Activated CD8-positive, alpha-beta memory T cell treated with anti-CD3 and anti-CD28 coated beads for 4 hours (primary cell): ENCODE results near the gene GMEB2.
"Not testable (repeated sequence)": the region's sequence is repeated elsewhere in the genome, so short reads cannot be mapped to it uniquely, and the experiment has no call there.

Experiments used
- DNase-seq, 2 donors: peaks; one replicate each; pipeline ENCODE4 v3.0.0-alpha.2; 2020; ENCODE audit warnings: low read depth in 2 of 2

GMEB2 gene

DNA sequence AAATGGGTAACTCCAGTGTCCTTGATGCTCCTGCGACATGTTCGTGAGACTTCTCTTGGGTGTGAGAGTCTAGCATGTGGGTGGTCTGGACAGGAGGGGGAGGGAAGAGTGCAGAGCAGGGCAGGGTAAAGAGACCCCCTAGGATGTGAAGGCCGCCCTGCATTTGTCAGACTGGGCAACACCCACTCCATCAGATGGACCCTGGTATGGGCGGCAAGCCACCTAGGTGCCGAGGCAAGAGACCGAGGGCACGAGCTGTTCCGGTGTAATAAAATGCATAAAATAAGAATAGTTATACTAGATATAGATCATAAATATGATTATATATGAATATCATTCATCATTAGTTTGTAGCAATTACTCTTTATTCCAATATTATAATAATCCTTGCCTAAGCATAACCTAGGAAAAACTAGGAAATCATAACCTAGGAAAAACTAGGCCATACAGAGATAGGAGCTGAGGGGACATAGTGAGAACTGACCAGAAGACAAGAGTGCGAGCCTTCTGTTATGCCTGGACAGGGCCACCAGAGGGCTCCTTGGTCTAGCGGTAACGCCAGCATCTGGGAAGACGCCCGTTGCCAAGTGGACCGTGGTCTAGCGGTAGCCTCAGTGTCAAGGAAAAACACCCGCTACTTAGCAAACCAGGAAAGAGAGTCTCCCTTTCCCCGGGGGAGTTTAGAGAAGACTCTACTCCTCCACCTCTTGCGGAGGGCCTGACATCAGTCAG lies 12.9 kb downstream of the GMEB2 start:
- DNase-seq: not testable (repeated sequence)

DNA sequence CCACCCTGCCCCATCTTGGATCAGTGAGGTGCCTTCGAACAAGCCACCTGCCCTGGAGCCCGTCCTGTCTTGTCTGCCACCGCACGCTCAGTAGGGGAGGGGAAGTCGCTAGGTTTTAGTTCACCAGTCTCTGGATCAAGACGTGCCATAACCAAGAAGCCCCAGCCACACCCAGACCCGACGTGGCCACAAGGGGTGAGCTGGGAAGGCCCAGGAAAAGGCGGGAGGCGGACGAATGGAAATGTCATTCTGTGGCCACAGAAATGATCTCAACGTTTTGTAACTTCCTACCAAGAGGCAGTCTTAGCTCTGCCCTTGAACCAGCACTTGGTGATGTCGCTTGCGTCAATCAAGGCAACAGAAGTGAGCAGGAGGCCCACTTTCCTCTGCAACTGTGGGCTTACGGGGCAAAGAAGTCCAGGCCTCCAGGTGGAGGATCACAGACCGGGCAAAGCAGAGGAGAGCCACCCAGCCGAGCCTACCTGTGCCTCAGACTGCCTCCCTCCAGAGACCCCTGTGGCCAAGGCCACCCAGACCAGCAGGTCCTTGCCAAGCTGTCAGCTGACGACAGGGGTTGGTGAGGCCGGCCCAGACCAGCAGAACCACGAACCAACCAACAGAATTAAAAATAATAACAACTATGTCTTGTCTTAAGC lies 14.5 kb downstream of the GMEB2 start:
- no peak for DNase-seq

DNA sequence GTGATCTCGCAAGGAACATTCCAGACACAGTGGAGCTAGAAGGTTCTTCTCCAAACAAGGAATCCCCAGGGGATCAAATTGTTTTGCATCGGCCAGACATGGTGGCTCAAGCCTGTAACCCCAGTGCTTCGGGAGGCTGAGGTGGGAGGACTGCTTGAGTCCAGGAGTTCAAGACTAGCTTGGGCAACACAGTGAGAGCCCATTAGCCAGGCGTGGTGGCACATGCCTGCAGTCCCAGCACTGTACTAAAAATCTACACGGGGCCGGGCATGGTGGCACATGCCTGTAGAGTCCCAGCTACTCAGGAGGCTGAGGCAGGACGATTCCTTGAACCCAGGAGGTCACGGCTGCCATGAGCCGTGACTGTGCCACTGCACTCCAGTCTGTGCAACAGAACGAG lies 15.3 kb downstream of the GMEB2 start:
- no peak for DNase-seq

DNA sequence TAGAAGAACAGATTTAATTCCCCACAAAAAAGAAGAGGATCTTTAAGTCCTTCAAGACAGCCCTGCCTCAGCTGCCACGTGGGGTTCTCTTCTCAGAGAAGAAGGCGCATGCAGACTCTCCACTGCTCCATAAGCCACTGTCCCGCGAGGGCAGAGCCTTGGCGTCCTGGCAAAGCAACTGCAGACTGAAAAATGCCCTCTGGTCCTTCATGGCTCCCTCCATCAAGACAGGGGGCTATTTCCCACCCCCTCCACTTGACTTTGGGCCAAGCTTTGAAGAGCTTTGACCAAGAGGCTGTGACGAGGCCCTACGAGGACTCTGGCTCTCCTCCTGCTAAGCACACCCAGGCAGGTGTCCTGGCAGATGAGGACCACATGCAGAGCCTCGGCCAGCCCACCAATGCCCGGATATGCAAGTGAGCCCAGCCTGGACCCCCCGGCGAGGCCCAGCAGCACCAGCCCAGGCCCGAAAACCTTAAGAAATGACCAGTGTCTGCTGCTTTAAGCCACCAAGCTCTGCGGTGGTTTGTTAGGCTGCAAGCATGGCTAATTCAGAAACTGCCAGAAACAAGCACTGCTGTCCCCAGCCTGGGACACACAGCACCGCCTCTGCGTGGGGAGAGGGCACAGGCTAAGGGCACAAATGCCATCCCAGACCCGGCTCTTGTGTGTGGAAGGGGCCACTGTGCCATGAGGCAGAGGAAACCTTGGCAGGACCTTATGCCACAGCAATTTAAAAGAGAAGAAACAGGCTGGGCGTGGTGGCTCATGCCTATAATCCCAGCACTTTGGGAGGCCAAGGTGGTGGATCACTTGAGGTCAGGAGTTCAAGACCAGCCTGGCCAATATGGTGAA lies 16.1 kb downstream of the GMEB2 start:
- no peak for DNase-seq

DNA sequence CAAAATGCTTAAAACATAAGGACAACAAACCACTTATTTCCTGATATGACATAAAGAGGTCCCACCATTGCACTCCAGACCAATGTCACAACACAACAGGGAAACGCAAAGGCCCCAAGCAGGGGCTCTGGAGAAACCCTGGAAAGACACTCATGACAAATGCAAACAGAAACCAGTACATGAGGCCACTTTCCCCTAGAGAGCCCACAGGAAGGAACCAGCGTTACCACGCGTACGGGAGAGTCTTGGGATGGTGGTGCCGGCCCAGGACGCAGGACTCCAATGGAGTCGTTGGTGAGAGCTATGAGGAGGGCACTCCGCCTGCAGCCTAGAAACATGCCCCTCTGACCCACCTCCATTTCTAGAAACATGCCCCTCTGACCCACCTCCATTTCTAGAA lies 20.2 kb downstream of the GMEB2 start:
- no peak for DNase-seq

DNA sequence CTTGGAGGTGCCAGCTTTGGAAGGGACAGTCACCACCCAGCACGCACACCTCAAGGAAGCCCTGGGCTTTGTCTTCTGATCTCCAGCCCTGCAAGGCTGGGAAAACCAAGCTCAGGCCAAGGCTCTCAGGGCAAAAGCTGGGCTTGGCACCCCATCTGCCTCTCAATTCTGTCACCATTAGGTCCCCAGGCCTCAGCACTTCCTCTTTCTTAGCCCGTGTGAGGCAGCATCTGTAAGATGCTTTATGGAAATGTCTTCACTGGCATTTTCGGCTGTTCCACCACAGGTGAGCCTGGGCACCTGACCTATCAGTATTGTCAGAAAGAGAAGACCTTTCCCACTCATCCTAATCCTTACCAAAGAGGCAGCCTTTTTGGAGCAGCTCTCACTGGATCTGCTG lies 24.6 kb downstream of the GMEB2 start:
- no peak for DNase-seq

DNA sequence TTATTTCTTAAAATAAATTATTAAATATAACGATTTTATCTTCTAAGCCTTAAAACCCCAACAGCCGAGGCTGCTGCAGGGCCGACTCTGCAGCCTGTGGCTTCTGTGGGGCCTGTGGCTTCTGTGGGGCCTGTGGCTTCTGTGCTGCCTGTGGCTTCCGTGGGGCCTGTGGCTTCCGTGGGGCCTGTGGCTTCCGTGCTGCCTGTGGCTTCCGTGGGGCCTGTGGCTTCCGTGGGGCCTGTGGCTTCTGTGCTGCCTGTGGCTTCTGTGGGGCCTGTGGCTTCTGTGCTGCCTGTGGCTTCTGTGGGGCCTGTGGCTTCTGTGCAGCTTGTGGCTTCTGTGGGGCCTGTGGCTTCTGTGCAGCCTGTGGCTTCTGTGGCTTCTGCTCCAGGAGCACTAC lies 25.2 kb downstream of the GMEB2 start:
- DNase-seq: not testable (repeated sequence)

DNA sequence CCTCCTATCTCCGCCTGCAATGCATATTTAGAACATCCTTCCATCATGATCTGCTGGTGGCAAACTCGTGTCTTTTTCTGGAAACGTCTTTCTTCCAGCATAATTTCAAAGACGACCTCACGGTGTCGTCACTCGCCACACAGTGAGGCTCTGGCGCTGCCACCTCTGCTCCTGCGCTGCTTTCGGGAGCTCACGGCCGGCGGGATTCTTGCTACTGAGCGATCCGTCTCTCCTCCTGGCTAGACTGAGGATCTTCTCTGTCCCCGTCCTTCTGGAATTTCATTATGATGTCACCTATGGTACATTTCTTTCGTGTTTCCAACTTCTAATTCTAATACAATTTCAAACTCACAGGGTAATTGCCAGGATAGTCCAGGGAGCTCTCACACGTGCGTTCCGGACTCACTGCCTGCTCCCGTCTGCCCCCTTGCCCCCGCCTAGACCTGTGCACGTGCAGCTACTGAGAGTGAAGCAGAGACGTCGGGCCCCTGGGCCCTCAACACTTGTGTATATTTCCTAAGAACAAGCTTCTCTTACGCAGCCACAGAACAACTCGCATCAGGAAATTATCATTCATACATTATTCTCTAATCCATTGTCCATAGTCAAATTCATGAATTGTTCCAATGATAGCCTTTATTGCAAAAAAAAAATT lies 27.4 kb downstream of the GMEB2 start:
- DNase-seq: no peak

DNA sequence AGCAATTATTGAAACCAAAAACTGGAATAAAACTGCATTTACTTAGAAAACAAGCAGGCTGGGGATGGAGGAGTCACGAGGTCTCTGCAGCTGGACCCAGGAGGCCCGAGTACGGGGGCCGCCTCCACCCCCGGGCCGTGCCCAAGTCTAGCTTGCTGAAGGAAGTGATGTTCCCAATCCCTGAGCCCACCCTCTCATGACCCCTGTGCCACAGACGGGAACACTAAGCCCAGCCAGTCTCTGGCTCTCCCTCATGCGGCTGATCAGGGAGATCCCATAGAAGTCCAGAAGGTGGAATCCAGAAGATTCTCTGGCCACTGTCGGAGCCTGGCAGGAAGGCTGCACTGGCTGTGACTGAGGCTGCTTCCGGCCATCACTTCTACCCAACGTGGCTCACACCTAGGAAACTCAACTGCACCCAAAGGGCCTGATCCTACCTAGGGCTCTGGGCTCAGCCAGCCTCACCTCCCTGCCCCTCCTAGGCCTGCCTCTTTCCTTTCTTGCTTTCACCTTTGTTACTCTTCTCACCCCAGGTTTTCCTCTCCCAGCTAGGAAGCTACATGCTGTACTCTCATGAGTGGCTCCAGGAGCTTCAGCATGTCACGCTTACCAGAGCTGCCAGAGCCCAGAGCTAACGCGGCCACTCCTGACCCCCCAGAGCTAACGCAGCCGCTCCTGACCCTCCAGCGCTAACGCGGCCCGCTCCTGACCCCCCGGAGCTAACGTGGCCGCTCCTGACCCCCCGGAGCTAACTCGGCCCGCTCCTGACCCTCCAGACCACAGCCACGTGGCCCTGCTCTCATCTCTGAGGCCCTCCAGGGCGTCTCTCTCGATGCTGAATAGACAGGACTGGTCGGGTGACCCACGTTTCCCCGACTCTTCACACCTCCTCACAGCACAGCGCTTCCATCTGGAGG lies 28.2 kb downstream of the GMEB2 start:
- DNase-seq: no peak

DNA sequence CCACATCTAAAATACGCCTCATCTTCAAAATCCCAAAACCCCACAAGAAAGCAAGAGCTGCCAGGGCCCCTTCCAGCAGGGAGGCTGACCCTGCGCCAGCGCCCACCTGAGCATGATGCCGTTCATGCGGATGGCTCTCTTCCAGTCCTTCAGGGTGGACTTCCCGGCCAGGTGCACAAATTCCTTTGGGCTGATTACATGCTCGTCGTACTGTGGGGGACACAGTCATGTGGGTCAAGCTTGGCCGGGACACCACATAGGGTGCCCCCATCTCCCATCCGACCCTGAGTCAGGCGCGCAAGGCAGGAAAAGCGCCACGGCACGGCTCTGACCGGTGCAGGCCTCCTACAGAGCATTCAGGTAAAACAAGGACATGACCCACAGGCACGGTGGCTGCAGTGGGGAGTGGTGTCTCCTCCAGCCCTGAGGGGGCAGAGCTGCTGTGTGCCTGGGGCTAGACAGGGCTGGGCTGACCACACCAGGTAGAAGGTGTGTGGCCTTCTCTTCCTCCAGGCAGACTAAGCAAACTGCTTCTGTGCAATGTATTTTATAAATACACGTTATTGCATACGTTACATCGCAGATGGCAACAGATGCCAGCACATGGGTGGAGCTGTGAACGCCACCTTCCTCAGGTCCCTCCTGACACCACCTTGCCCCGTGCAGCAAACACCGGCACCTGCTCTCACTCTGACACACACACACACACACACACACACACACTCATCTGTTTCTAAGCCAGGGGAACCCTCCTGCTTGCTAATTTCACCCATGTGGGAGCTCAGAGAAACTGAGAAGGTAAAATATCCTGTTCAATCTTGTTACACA lies 29.0 kb downstream of the GMEB2 start:
- no peak for DNase-seq

DNA sequence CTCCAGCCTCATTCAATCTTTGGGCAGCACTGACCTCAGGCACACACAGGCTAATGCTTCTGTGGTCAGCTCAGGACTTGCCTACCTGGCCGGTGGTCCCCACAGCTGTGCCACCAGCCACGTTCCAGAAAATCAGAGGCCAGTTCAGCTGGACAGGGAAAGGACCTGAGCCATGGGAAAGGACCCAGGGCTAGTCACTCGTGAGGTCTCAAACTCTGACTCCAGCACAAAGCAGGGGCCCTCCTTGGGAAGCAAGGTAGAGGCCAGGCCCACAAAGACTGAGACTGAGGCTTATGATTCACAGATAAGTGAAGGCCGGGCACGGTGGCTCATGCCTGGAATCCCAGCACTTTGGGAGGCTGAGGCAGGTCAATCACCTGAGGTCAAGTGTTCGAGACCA lies 30.5 kb downstream of the GMEB2 start:
- DNase-seq: no peak

DNA sequence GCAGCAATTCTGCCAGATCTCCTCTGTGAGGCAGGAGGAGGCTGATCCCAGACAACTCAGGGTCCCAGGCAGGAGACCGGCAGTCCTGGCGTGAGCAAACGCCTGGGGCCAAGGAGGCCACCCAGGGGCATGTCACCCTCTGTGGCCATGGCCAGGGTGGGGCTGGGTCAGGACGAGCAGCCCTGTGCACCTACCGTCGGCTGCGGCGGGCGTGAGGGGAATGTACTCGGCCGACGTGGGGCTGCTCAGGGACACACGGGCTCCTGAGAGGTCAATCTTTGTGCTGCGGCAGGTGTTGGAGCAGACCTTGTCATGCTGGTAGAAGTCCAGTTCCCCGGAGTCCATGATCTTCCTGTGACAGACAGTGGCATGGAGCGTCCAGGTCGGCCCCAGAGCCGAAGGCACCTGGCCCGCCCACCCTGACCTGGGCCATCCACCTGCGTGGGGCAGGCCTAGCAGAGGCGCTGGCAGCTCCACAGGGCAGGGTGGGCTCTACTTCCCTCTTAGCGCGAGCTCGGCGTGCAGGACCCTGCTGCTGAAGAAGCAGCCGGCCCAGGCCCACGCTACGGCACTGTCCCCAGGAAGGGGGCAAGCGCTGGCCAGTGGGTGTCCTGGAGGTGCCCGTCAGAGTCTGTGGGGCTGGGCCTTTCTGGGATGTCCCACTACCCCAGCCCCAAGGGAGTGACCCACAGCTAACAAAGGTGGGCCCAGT lies 31.3 kb downstream of the GMEB2 start:
- no peak for DNase-seq

DNA sequence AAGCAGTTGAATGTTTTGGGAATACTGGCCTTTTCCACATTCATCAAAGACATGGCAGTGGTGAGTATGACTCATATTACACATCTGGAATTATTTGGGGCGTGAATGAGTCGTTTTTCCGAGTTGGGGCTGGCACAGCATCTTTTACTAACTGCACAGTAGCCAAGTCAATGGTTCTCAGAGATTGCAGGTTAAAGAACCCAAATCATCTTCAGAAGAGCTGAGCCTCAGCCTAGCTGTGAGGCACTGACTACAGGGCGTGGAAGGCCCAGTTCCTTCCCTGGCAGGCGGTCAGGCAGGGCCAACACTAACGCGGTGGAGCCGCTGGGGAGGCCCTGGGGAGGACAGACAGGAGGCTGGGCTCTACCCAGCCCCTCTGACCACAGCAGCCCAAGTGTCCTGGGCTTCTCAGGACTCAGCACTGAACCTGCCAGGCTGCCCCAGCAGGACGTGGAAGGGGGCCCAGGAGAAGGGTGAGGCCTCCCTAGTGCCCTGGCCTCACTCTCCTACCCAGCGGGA lies 32.8 kb downstream of the GMEB2 start:
- no peak for DNase-seq

DNA sequence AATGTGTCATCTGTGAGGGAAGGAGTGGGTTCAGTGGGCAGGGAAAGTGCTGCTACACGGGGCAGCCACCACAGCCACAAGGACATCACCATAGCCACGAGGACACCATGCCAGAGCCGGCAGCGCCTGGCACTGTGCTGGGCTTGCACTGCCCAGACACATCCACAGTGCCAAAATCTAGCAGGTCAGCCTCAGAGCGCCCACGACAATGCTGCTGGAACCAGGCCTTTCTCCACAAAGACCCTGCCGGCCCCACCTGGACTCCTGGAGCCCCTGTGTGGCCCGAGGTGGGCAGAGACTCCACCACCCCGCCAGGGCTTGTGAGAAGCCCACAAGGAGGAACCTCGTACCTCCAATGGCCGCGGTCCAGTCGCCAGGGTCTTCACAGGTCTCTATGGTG lies 34.2 kb downstream of the GMEB2 start:
- no peak for DNase-seq

DNA sequence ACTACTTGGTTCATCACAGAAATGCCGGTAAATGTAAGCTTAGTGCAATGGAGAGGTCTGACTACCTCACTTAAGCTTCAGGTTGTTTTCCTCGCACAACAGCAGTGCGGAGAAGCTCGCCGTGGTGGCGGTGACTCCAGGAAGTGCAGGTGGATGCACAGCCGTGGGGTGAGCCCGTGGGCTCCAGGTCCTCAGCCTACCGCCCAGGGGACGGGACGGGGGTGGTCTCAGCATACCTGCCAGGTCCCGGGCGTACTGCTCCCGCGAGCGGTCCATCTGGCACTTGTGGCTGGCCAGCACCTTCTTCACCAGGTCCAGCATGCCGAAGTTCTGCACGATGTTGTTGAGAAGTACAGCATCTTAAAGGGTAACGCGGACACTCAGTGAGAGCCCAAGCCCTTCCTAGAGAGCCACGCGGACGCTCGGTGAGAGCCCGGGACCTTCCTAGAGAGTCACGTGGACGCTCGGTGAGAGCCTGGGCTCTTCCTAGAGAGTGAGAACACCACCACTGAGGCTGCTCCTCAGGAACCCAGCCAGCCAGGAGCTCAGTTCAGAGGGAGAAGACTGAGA lies 35.0 kb downstream of the GMEB2 start:
- no peak for DNase-seq

DNA sequence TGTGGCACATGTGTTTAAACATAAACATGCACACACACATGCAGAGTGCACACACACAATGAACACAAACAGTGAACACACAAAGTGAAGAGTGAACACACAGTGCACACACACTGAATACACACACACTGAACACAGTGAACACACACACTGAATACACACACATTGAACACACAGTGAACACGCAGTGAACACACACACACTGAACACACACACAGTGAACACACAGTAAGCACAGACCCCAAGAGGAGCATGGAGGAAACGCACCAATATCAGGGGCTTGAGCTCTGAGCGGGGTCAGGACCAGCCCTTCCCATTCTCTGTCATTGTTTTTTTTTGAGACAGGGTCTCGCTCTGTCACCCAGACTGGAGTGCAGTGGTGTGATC lies 35.8 kb downstream of the GMEB2 start:
- DNase-seq: no peak

DNA sequence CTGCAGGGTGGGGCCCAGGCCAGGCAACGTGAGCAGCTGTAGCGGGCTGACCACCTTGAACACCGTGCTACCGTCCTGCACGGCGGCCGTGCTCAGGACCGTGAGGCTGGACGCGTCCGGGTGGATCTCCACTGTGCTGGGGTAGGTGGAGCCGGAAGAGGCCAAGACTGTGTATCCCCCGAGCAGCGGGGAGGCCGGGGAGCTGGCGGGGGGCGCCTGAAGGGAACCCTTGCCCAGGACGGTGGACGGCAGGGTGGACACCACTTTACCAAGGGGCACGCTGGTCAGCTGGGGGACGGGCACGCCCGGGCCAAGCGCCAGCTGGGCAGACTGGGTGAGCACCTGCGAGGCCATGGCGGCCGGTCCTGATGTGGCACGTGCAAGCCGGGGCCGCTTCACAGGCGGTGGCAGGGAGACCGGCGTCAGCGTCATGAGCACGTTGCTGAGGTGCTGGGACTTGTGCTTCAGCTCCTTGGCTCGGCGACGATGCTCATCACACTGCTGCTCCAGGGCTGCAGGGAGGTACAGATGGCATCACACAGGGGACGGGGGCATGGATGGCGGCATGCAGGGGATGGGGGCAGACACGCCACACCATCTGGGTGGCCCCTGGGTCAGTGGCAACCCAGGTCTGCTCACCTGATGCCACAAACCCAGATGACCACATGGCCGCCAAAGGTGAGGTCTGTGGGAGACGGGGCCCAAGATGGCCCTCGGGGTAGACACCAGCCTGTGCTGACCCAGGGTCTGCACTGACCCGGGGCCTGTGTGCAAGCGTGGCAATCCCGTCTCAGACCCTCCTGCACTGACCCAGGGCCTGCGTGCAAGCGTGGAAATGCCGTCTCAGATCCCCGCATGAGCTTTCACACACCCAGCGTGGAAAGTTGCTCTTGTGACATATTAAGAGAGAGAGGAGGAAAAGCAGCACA lies 36.4 kb downstream of the GMEB2 start:
- no peak for DNase-seq
